GM19452 (cell line): ENCODE measurements around the gene H19.

Experiments
- ATAC-seq: cut with Tn5 transposase; IDR thresholded peaks from one replicate; pipeline ENCODE4 v1.9.1; 2021; ENCODE audit not compliant: unreplicated experiment

H19 gene

DNA sequence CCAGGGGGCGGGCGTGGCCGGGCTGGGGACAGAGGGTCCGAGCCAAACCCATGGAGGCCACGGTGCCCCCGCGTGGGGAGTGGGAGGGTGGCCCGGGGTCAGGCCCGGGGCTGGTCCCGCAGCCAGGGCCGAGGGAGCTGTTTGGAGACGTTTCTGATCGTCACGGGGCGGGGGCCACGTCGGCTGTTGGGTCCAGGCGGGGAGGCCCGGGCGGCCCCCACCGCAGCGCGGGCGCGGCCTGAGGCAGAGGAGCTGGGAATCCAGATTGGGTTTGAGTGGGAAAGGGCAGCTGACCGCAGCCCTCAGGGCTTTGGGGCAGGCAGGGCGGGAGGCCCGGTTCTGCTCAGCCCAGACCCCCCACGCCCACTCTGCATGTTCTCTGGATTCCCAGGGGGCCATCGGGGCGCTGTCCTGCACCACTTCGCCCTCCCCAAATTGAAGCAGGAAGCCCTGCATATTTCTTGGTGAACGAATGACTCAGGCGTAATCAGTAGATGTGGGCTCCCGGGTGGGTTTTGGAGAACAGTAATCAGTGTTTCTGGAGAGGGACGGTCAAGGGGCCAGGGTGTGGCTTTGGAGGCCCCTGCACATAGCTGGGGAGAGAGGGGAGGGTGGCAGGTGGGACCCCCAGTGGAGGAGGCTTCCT is 49.9 kb downstream of the H19 start:
- no peak for ATAC-seq

GRCh38 chr11:1946812-1947484 is 50.7 kb downstream of the H19 start, which contains the start of gene MRPL23:
Gene MRPL23 (plus strand): TSS chr11:1947332. CDS start chr11:1947363, 31 bp downstream.
- no peak for ATAC-seq
